ENCODE results near the gene DNAI2. TPM values are rescaled to one million over a fixed set of nuclear protein-coding genes. Genes with fewer than 3 reads are reported as not detected.

Gene DNAI2
- total RNA-seq, 4 donors from 2014 or later = not detected

DNA sequence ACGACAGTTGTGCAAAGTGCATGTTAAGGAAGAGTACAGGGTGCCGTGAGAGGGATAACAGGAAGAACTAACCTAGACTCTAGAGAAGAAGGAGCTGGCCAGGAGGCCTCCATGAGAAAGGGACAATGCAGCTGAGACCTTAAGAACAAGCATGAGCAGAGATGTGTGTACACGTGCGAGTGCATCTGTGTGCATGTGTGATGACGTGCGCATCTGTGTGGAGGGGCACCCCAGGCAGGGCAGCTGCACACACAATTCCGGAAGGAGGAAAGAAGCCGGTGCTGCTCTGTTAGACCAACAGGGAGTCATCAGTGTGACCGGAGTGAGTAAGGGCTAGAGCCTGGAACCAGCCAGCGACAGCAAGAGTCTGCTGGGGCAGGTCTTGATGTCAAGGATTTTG, 44.4 kb downstream of the DNAI2 start:
- no peak for DNase-seq (ENCODE audit: low spot score in 2 of 2)
- no peak for TF ChIP-seq CTCF (IDR thresholded peaks at IDR 0.05)
- TF ChIP-seq POLR2A (IDR thresholded peaks at IDR 0.05) = no peak
- no peak for TF ChIP-seq POLR2AphosphoS5 (IDR thresholded peaks at IDR 0.05)
- TF ChIP-seq EP300 (IDR thresholded peaks at IDR 0.05) = no peak
- no peak overlapping the region for H3K4me3 ChIP-seq
- no peak overlapping the region for H3K27ac ChIP-seq
- no peaks in the 10 kb centered on the region for H3K9me3 ChIP-seq
- 88% methylated on average over 10 of the region's 10 CpGs for WGBS
- no peaks in the 10 kb centered on the region for H3K36me3 ChIP-seq
- peaks cover 25% of the 10 kb centered on the region for H3K27me3 ChIP-seq
- H3K4me1 ChIP-seq = no peaks in the 10 kb centered on the region

DNA sequence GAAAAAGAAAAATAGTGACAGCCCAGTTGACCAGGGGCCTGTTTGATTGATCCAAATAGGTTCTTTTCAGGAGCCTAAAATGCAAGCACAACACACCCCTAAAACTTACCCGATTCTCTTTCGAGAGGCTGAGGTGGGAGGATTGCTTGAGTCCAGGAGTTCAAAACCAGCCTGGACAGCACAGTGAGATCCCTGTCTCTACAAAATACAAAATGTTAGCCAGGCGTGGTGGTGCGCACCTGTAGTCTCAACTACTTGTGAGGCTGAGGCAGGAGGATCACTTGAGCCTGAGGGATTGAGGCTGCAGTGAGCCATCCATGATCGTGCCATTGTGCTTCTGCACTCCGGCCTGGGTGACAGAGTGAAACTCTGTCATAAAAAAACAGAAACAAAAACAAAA, 50.5 kb downstream of the DNAI2 start:
- 90% methylated on average over 6 of the region's 6 CpGs for WGBS
- Histone ChIP-seq H3K4me3 (no peak overlapping the region), H3K27me3 (peaks cover 50% of the 10 kb centered on the region), H3K9me3 (no peaks in the 10 kb centered on the region), H3K27ac (no peak overlapping the region), H3K4me1 (peaks cover 18% of the 10 kb centered on the region), H3K36me3 (no peaks in the 10 kb centered on the region)
- no peak for DNase-seq (ENCODE audit: low spot score in 2 of 2)
- TF ChIP-seq EP300 (IDR thresholded peaks at IDR 0.05) = no peak
- no peak for TF ChIP-seq POLR2AphosphoS5 (IDR thresholded peaks at IDR 0.05)
- TF ChIP-seq CTCF (IDR thresholded peaks at IDR 0.05) = no peak
- TF ChIP-seq POLR2A (IDR thresholded peaks at IDR 0.05) = no peak

DNA sequence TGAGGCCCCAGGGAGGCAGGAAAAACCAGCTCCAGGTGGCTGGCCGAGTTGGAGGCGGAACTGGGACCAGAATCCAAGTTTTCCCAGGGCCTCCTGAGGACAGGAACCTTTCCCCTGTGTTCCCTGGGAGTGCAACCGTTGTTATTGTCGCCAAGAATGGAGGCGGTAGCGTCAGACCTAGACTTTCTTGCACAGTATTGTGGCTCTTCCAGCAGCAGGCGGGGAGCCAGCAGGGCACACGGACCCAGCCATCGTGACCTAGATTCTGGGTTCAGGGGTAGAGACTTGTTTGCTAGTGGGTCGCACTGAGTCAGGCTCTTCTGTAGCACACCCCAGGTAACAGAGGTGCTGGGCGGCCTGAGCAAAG, 51.3 kb downstream of the DNAI2 start:
- Histone ChIP-seq H3K4me3 (peak overlapping the region; percentile 47), H3K27ac (no peak overlapping the region)
- 0% methylated on average over 1 of the region's 11 CpGs for WGBS

DNA sequence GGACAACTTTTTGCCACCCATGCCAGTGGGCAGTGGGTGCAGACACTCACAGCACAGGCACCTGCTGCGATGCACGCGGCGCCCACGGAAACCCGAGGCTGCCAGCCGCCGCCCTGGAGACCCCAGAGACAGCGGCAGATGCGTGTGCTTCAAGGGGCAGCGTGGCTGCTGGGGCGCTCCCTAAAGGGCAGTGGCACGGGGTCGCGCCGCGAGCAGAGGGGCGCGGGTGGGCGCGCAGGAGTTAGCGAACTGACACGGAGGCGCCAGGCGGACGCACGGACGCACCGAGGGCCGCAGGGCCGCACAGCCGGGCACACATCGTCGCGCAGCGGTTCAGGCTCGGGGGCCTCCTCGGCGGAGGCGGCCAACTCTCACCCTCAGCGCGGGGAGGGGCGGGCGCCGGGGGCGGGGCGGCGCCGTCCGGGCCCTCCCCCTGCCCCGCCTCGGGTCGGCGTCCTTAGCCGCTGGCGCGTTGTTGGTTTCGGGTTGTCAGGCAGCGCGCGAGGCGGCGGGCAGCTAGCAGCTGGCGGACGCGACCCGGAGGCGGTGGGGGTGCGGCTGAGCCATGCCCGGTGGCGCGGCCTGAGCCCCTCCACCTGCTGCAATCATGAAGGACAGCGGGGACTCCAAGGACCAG, 51.8 kb downstream of the DNAI2 start, which contains the start of gene KIF19:
Gene KIF19, plus strand, starts transcription at position 484 of the 637 bp plus-strand sequence. Its CDS starts 124 bp downstream, at position 608.
- TF ChIP-seq POLR2A (IDR thresholded peaks at IDR 0.05) = no peak
- no peak for TF ChIP-seq EP300 (IDR thresholded peaks at IDR 0.05)
- TF ChIP-seq CTCF (IDR thresholded peaks at IDR 0.05) = no peak
- no peak for TF ChIP-seq POLR2AphosphoS5 (IDR thresholded peaks at IDR 0.05)
- Histone ChIP-seq H3K4me1 (peaks cover 18% of the 10 kb centered on the region), H3K9me3 (no peaks in the 10 kb centered on the region), H3K27ac (no peak within 1 kb of the TSS), H3K27me3 (peaks cover 59% of the 10 kb centered on the region), H3K36me3 (no peaks in the 10 kb centered on the region), H3K4me3 (peak within 1 kb of the TSS; percentile 47)
- DNase-seq (ENCODE audit: low spot score in 2 of 2) = no peak
- WGBS = 3% methylated on average over 41 of the region's 73 CpGs

More for the DNA sequence above, 51.3 kb downstream of the DNAI2 start:
- Histone ChIP-seq H3K4me1 (peaks cover 18% of the 10 kb centered on the region), H3K27me3 (peaks cover 58% of the 10 kb centered on the region), H3K9me3 (no peaks in the 10 kb centered on the region), H3K36me3 (no peaks in the 10 kb centered on the region)
- TF ChIP-seq EP300 (IDR thresholded peaks at IDR 0.05) (no peak), POLR2A (IDR thresholded peaks at IDR 0.05) (no peak), CTCF (IDR thresholded peaks at IDR 0.05) (no peak), POLR2AphosphoS5 (IDR thresholded peaks at IDR 0.05) (no peak)
- DNase-seq (ENCODE audit: low spot score in 2 of 2) = no peak

DNA sequence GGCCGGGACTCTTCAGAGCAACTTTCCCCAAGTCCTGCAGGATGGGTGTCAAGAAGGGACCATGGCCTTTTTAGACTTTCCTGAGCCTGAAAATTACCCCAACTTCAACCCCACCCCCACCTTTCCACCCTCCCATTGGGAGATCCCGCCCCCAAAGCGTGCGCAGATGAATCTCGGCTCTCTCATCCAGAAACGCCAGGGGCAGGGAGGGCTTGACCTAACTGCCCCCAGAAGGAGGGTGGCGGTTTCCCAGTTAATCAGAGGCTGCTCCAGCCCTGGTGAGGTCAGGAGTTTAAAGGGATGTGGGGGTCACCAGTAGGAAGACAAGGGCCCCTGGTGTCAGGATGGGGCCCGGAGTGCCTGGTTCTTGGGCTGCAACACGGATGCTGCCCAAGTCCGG, 52.5 kb downstream of the DNAI2 start:
- Histone ChIP-seq H3K36me3 (no peaks in the 10 kb centered on the region), H3K4me3 (peak overlapping the region; percentile 47), H3K27me3 (peaks cover 59% of the 10 kb centered on the region), H3K4me1 (peaks cover 18% of the 10 kb centered on the region), H3K9me3 (no peaks in the 10 kb centered on the region), H3K27ac (no peak overlapping the region)
- DNase-seq (ENCODE audit: low spot score in 2 of 2) = no peak
- WGBS = 36% methylated on average over 8 of the region's 10 CpGs
- TF ChIP-seq EP300 (IDR thresholded peaks at IDR 0.05) = no peak
- TF ChIP-seq POLR2AphosphoS5 (IDR thresholded peaks at IDR 0.05) = no peak
- TF ChIP-seq POLR2A (IDR thresholded peaks at IDR 0.05) = no peak
- no peak for TF ChIP-seq CTCF (IDR thresholded peaks at IDR 0.05)
